ENCODE measurements around the gene CAPN13.

GRCh38 chr2:30761226-30761625 lies 46.0 kb downstream of the CAPN13 start:
- TF ChIP-seq EZH2 (IDR thresholded peaks at IDR 0.05): no peak
- no peak for TF ChIP-seq CTCF (IDR thresholded peaks at IDR 0.05)
- no peak for TF ChIP-seq EZH2phosphoT487 (IDR thresholded peaks at IDR 0.05)
